Brain pericyte (primary cell): ENCODE data around the gene FEM1B.

Experiments
- DNase-seq: peaks from one replicate; pipeline ENCODE4 v3.0.0-alpha.2; 2012; ENCODE audit warnings: low read depth, low spot score

FEM1B gene

DNA sequence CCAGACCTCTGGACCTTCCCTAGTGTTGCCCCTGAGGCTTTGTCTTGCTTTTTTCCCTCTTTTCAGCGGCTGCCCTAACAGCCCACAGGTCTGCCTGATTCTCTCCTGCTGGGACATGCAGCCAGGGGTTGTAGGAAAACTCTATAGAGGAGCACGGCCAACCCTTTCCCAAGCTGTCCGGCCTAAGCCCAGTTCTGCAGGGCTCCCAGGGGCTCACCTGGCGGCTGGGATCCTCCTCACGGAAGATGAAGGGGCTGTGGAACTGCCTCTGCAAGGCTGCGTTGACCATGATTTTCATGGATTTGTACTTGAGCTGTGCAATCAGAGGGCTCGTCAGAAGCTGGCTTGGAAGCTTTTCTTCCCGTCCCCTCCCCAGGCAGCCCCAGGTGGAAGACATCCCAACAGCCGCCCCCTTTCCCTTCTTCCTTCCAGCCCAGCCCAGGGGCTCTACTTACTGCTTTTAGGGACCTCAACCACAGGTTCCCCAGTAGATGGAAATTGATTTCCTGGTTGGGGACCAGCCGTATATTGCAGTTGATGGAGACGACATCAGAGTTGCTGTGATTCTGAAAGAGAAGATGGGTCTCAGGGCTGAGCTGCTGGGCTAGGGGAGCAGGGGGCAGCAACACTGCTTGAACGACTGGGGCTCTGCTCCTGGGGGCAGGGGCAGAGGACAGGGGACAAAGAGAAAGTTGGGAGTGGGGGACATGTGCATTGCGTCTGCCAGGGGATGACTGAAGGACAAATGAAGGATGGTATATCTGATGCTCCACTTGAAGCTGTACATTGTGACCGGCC, 29.8 kb downstream of the FEM1B start:
- no peak for DNase-seq

DNA sequence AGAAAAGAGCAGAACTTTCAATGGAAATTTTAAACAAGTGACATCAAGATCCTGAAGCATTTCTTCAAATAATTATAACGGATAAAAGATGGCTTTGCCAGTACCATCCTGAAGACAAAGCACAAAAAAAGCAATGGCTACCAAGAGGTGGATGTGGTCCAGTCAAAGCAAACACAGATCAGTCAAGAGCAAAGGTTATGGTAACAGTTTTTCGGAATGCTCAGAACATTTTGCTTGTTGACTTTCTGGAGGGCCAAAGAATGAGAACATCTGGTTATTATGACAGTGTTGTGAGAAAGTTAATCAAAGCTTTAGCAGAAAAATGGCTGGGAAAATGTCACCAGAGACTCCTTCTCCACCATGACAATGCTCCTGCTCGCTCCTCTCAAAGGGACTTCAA, 31.5 kb downstream of the FEM1B start:
- no peak for DNase-seq

DNA sequence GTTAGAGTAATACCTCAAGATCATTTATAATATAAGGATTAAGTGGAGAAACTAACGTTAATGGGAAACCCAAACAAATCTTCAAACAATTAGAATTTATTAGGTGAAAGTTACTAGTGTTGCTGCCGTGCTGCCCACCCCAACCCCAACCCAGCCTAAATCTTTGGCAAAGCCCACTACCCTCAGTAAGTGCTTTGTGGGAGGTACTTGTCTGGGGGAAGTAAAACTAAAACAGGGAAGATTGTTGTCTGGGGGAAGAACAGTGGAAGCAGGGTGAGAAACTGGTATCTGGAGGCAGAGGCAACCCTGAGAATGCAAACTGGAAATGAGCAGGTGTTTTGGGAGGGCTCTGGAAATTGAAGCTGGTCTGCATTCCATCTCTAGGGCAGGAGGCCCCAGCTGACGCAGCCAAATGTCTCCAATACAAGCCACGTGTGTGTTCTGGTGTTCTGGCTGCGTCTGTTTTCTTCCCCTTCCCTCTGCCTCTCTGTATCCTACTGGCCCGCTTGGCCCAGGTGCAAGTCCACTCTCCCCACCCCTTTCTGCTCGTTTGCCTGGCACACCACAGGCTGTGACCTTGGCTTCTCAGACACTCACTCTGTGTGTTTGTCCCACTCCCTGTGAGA, 32.7 kb downstream of the FEM1B start:
- no peak for DNase-seq

DNA sequence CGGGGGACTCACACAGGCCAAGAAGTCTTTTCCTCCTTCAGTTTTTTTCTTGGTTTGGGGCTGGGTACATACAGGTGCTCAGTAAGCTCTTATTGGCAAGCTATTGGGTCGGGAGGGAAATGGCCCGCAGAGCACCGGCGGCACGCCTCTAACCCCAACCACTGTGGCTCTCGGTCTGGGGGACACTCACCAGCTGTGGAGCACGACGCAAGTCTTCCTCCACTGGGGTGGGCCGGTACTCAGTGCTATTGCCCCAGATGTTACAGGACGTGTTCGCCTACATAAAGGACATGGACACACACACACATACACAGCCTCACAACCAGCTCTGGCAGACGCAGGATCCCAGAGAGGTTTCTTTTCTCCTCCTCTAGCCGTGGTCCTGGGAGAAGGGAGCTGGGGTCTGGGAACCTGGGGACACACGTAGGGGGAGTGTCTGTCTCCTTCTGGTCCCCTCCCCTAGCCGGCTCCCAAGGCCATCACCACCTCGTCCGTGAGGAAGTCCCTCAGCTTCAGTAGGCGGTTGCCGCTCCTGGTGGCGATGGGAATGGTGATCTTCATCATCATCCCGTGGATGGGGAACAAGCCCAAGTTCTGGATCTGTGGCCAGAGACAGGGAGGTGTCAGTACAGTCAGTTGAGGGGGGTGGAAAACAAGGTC, 33.4 kb downstream of the FEM1B start:
- no peak for DNase-seq

DNA sequence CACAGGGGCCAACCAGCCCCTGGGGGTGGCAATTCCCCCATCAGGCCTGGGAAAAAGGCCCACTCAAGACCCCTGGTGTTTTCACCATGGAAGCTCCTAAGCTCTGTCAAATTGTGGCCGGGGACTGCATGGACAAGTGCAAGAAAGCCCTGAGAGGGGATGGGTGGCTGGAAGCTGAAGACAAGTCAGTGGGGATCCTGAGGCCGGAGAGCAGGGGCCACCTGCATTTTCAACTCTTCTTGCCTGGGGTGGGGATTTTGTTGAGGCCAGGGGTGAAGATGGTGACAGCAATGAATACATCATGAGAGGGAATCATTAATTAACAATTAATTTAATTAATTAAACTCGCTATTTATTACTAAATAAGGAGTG, 33.9 kb downstream of the FEM1B start:
- no peak for DNase-seq

DNA sequence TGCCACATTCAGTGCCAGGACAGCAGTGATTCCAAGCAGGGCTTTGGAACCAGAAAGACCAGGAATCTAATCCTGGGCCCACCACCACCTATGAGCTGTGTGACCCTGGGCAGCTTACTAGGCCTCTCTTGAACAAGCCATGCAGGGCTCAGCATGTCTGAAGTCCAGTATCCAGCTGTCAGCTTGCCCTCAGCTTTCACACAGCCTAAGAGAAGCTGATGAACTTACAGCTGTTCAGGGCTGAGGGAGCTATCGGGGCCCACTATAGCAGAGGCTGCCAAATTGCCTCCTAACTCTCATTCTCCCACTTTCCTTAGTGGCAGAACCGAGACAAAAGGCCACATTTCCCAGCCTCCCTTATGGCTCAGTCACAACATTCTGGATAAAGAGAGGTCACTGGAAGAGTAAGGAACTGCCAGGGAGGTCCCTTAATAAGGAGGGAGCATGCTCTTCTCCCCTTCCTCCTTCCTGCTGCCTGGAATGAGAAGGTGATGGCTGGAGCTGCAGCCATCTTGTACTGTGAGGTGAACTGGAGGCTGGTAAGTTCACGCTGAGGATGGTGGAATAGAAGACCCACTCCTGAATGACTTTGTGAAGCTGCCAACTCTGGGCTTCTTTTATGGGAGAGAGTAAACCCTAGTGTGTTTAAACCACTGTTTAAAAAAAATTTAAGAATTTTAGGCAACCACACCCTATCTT, 34.5 kb downstream of the FEM1B start:
- DNase-seq, result no peak

DNA sequence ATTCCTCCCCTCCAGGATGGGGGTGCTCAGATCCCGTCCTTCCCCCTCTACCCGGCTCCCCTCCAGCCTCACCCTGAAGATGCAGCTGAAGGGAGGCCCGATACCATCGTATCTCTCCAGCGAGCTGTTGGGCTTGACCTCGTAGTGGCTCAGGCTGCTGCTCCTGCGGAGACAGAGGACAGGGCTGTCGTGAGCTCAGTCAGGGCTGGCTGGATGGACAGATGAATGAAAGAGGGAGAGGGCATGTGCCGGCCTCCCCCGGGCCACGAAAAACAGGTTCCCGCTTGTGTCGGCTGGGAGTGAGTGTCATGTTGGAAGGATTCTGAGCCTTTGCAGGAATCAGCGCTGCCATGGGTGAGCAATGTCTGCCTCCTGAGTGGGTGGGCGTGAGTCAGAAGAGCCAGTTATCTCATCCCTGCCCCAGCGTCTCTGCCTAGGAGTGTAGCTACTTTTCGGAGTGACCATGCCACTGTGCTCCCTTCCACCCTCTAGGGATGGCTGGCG, 35.2 kb downstream of the FEM1B start:
- no peak for DNase-seq

DNA sequence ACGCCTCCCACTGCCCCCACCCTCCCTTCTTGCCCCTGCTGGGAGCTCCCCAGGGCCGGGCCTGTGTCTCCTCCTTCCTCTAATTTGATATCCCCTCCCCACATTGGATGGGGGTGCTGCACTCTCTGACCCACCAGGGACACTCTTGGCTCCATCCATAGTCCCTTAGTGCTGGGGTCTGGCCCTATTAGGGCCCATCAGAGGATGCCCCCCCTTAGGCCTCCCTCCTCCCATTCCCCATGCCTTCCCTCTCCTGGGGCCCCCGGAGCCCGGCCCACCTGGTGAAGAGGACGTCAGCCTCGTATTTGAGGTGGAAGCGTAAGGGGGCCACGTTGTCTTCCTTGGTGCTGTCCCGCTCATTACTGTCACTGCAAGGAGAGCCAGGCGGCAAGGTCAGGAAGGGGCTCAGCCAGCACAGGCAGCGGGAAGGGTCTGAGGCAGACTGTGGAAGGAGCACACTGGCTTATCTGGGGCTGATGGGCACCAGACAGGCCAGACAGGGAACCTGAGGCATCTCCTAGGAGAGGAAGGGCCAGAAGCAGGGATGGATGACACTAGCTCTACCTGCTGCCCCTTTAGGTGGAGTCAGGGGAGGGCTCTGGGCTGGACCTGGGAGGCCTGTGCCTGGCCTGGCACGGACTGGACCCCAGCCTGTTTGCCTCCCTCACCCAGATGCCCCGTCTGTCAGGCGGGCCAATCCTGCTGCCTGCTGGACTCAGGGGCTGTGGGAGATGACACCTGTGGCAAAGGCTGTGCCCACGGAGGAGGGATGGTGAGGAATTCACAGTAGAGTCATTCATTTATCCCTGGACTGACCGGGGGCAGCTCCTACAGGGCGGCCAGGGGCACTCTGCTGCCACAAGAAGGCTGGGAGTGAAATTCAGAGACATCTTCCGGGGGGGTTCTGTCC, 36.2 kb downstream of the FEM1B start:
- no peak for DNase-seq

DNA sequence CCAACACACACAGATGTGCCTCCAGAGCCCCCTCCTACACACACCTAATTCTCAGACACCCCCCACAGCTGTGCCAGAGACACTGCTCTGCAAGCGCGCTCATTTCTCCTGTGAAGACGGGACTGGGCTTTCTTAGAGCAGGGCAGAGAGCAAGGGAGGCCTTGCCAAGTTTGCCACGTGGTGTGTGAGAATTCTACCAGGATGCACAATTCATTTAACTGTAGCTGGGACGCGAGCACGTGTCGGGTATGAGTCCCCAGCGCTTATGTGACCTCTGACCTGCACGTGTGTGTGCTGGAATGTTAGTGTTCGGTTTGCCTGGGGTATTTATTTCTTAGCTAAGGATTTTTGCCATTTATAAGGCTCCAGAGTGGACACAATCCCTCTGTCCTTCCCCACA, 37.0 kb downstream of the FEM1B start:
- no peak for DNase-seq

DNA sequence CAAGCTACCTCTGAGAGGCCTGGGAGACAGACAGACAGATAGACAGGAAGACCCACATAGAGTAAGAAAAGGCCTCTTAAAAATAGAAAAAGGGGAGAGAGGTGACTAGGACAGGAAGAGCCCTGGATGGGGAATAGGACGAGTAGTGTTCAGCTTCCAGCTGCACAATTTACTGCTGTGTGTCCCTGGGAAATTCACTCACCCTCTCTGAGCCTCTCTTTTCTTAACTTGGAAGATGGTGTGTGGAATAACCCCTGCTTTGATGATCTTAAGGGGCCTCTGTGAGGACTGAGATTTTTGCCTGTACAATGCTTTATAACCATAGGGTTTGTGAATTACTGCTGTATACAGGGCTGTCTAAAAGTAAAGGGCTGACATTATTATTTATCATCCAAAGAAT, 37.5 kb downstream of the FEM1B start:
- no peak for DNase-seq

DNA sequence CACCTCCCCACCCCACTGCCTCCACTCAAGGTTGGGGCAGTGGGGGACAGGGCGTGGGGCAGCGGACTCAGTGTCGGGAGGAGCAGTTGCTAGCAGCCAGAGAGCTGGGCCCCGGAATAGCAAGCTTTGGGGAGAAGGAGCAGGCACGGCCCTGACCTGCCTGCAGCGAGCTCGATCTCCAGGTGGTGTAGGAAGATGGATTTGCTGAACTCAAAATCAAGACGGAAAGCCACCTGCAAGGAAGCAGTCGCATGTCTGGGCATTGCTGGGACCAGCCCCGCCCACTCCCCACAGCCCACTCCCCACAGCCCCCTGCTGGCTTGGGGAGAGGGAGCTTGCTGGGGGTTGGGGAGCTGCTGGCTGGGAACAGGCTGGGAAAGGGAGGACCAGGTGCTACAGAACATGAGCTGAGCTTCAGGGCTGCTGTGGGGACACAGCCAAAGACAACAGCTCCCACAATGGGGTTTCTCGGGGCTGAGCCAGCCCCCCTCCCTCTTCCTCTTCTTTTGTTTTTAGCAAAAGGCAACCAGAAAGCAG, 38.0 kb downstream of the FEM1B start:
- peak; percentile 79 for DNase-seq

DNA sequence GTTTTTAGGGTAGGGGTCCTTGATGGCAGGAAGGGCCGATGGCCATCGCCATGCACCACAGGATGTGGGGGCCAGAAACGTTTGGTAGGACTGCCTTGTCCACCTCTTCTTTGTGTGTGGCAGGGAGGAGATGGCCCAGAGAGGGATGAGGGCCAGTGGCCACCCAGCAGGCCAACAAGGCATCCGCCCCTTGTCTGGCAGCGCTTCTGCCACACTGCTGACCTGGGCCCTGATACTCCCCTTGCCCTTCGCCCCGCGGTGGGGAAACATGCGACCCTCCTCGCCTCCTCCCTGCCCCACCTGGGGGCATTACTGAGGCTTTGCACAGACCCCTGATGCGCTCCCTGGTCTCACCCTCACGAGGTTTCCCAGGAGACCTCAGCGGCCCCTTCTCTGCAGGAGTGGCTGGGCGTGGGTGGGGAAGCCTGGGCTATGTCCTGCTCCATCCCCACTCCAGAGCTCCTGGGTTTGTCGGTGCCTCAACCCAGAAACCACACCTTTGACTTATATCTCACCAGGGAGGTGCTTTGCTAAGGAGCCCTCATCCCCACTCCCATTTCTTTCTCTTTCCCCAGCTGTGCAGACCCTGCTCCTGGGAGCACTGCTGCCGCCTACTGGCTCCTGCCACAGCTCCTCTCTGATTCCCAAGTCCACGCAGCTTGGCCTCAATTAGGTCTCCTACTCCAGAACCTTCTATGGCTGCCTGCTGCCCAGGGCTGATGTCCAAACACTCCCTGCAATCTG, 38.7 kb downstream of the FEM1B start:
- peak; percentile 46 for DNase-seq

DNA sequence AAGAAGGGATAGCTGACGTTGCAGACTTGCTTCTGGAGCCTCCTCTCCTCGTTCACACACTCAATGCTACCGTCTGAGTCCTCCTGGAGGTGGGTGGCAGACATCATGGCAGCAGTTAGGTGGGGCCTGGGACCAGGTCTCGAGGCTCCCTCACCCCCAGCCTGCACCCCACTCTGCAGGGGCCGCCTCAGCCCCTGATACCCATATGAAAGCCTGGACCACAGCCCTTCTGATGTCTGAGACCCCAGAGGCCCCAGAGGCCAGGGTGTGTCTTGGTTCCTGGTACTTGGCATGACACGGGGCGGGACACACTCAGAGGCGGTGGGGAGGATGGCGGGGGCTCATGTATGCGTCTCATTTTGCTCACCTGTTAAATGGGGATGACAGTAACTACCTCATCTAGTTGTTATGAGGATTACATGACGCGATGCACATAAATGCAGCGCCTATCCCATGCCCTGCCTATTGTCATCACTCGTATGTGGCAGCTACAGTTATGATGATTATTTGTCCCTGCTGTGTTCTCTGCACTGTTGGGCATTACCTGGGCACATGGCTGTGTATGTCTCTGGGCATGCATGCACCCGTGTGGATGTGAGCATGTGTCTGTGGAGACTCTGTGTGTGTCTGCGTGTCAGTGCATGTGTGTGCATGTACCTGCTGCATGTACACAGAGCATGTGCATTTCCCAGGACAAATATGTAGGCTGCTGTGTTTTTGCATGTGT, 39.9 kb downstream of the FEM1B start:
- DNase-seq, result no peak

DNA sequence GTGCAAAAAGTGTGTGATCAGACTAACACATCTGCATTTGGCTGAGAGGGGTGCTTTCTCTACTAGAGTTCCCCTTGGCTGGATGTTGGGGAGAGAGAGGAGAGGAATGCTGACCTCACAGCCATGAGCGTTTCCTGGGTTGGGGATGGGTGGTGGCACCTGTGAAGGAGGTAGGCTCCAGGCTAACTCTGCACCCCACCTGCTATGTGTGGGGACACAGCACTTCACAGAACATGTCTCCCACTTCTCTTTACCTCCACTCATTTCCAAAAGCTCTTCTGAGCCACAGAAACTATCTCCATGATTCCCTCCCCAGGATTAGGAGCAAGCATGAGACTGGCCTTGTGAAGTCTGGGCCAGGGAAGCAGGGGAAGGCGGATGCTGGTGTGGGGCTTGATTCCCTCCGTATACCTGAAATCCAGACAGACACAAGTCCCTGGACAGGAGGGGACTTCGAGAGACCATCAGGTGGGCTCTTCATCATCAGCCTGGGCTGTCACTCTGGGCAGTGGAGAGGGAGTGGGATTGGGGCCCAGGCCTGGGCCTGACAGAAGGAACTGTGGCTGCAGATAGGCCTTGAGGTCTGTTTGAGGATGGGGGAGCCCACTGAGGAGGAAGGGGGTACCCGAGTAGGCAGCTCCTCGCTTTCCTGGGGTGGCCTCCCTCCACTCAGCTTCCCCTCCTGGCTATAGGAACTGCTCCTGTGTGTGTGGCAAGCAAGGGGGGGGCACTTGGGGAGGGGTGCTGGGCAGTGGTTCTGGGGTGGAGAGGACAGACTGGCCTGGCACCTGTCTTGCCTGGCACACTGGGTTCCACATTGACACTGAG, 40.7 kb downstream of the FEM1B start:
- no peak for DNase-seq

DNA sequence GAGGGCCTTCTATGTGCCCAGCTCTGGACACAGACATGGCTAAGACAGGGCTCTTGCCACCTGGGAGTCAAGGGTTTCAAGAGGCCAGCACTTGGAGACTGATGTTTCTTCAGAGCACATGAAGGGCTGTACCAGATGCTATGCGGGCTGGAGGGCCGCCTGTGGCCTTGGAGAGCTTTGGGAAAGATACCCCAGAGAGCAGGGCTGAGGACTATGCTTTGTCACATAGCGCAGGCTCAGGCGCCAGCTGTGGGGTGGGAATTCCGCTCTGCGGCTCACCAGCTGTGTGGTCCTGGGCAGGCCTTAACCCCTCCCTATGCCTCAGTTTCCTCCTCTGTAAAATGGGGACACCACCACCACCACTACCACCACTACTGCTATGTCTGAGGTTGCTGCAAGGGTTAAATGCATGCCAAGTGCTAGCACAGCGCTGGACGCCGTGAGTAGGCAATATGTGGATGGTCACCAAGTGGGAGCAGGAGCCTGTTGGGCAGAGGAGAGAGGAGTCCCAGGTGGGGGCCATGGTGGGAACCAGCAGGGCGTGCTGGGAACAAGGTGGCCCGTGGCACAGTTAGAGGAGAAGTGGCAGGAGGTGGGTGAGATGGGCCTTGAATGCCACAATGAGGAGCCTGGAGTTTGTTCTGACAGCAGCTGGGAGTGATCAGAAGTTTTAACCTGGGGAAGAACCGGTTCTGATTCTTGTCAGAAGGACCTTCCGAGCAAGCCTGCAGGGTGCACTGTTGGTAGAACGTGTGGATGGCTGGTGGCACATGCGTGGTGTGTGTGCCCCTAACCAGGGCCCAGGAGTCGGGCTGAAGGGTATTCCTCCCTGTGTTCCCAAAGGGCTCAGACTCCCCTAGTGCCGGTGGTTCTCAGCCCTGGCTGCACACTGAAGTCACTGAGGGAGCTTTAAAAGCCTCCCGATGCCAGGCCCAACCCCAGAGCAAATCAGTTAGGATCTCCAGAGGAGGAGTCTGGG, 41.7 kb downstream of the FEM1B start:
- DNase-seq, result no peak

DNA sequence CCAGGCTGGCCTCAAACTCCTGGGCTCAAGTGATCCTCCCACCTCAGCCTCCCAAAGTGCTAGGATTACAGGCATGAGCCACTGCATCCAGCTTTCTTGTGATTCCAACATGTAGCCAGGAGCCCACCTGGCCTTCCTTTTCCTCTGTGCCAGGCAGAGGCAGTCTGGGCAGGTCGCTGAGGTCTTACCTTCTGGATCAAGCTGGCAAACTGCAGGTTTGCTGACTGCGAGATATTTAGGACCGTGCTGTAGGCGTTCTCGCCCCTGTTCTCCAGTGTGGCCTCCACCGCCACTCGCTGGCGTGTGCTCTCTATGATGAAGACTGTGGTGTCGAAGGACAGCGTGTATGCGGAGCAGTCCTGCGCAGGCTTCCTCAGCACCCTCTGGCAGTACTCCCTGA, 42.5 kb downstream of the FEM1B start:
- DNase-seq, result no peak

DNA sequence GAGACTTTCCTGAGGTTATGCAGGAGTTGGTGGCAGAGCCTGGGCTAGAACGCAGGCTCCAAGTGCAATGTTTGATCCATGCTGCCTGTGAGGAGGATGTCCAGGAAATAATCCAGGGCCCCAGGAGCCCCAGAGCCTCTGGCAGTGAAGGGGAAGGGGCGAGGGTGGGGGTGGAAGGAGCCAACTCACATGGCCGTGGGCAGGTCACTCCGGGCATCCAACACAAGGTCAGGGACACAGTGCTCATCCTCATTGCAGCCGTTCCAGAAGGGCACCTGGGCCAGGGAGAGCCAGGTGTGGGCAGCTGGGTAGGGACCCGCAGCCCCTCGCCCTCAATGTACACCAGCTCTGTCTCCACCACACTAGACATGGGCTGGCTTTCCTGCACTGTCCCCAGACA, 43.7 kb downstream of the FEM1B start:
- no peak for DNase-seq
